Central memory CD8-positive, alpha-beta T cell (primary cell): ENCODE results near the gene KLHL18.
A peak's percentile ranks its signal among the peaks of the same experiment; 100 is the strongest.

ENCODE experiments used
- ATAC-seq: fragments of 150-1000 bp; cut with Tn5 transposase; replicated peaks from 2 replicates; pipeline ENCODE4 v1.10.0; 2022; ENCODE audit warnings: mild to moderate bottlenecking, moderate FRiP score, moderate number of reproducible peaks; ENCODE audit not compliant: poor library complexity, severe bottlenecking; ENCODE audit errors: extremely low read depth
- DNase-seq, 2 donors: peaks; one replicate each; pipeline ENCODE4 v3.0.0; 2021; ENCODE audit warnings: low spot score in 2 of 2
- H3K27ac Mint-ChIP-seq: one replicate; pipeline ENCODE4 v1.8.0; 2022; ENCODE audit warnings: low read depth, mild to moderate bottlenecking, moderate library complexity, mixed read lengths
- H3K27me3 Mint-ChIP-seq: one replicate; pipeline ENCODE4 v1.8.0; 2022; ENCODE audit warnings: mixed read lengths
- H3K36me3 Mint-ChIP-seq: one replicate; pipeline ENCODE4 v1.8.0; 2022; ENCODE audit warnings: mild to moderate bottlenecking, moderate library complexity, mixed read lengths; ENCODE audit not compliant: insufficient read depth
- H3K4me1 Mint-ChIP-seq: one replicate; pipeline ENCODE4 v1.8.0; 2022; ENCODE audit warnings: mixed read lengths
- H3K4me3 Mint-ChIP-seq: one replicate; pipeline ENCODE4 v1.8.0; 2022; ENCODE audit warnings: mild to moderate bottlenecking, moderate library complexity, mixed read lengths
- H3K9me3 Mint-ChIP-seq: one replicate; pipeline ENCODE4 v1.8.0; 2022; ENCODE audit warnings: mixed read lengths

KLHL18 gene

DNA sequence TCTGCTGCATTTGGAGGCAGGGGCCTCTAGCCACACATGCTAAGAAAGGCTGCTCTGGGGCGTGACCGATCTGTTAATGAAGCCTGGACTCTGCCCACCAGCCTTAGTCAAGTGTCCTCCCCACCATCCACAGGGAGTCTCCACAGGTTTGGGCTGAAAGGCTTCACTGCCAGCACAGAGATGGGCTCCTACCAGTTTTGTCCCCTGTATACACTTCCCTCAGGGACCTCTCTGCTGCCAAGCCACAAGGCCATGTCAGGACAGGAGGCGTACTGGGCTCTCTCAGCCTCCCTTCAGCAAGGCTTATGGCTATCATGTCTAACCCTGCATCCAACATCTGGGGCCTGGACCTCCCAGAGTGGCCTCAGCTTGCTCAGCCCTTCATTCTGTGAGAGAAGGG, 23.6 kb upstream of the KLHL18 start:
- H3K4me3 Mint-ChIP-seq: no peak overlapping the region
- no peaks in the 10 kb centered on the region for H3K9me3 Mint-ChIP-seq
- no peak for ATAC-seq
- no peaks in the 10 kb centered on the region for H3K36me3 Mint-ChIP-seq
- H3K27me3 Mint-ChIP-seq: no peaks in the 10 kb centered on the region
- no peak overlapping the region for H3K27ac Mint-ChIP-seq
- H3K4me1 Mint-ChIP-seq: no peaks in the 10 kb centered on the region
- DNase-seq: no peak

DNA sequence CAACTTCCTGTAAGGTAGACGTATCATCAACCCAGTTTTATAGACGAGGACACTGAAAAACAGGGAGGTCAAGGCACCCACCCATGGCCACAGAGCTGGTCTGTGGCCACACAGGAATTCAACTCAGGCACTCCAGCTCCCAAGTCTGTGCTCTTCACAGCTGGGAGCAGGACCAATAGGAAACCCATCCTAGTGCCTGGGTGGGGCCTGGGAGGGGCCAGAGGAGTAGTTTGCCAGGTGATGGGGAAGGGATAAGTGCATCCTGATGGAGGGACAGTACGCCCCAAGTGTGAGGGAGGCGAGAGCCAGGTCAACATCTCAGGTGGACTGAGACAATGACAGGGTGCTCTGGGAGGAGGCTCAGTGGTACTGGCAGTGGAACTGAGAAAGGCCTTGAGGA, 22.1 kb upstream of the KLHL18 start:
- H3K27me3 Mint-ChIP-seq: no peaks in the 10 kb centered on the region
- H3K27ac Mint-ChIP-seq: no peak overlapping the region
- no peak for ATAC-seq
- H3K4me3 Mint-ChIP-seq: no peak overlapping the region
- H3K9me3 Mint-ChIP-seq: no peaks in the 10 kb centered on the region
- no peak for DNase-seq
- no peaks in the 10 kb centered on the region for H3K36me3 Mint-ChIP-seq
- H3K4me1 Mint-ChIP-seq: no peaks in the 10 kb centered on the region

DNA sequence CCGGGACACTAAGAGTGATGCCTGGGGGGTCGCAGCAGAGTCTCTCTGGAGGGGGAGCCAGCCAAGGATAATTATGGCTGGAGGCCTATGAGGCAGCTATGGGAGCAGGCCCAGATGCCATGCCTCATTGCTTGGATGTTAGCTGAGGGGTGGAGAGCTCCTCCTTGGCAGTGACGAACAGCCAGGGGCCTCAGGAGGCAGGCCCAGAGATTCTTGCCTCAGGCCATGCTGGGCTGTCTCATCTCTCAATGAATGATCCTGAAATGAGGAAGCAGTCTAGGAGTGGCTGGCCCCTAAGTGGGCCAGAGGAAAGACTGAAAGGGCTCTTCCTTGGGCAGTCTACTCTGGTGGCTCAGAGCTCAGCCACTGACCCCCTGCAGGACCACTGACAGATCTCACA, 21.4 kb upstream of the KLHL18 start:
- Mint-ChIP-seq H3K4me1 (no peaks in the 10 kb centered on the region), H3K36me3 (no peaks in the 10 kb centered on the region), H3K27me3 (no peaks in the 10 kb centered on the region), H3K27ac (no peak overlapping the region), H3K9me3 (no peaks in the 10 kb centered on the region), H3K4me3 (no peak overlapping the region)
- DNase-seq: no peak
- no peak for ATAC-seq

DNA sequence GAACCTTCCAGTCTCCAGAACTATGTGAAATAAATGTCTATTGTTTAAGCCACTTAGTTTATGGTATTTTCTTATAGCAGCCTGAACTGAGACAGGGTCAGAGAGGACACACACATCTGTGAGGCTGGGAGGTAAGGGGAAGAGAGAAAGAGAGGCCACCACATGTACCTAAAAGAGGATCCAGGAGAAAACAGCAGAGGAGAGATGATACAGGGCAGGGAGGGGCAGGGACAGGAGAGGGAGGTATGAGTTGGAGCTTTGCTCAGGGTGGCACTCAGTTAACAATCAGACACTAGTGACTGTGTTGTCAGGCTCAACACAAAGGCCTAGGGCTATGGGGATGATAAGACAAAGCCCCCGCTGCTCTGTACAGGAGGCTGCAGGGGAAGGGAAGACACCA, 17.7 kb upstream of the KLHL18 start:
- ATAC-seq (no peak), DNase-seq (no peak)
- H3K4me1 Mint-ChIP-seq: no peaks in the 10 kb centered on the region
- no peaks in the 10 kb centered on the region for H3K27me3 Mint-ChIP-seq
- H3K27ac Mint-ChIP-seq: no peak overlapping the region
- H3K36me3 Mint-ChIP-seq: no peaks in the 10 kb centered on the region
- no peak overlapping the region for H3K4me3 Mint-ChIP-seq
- H3K9me3 Mint-ChIP-seq: no peaks in the 10 kb centered on the region

DNA sequence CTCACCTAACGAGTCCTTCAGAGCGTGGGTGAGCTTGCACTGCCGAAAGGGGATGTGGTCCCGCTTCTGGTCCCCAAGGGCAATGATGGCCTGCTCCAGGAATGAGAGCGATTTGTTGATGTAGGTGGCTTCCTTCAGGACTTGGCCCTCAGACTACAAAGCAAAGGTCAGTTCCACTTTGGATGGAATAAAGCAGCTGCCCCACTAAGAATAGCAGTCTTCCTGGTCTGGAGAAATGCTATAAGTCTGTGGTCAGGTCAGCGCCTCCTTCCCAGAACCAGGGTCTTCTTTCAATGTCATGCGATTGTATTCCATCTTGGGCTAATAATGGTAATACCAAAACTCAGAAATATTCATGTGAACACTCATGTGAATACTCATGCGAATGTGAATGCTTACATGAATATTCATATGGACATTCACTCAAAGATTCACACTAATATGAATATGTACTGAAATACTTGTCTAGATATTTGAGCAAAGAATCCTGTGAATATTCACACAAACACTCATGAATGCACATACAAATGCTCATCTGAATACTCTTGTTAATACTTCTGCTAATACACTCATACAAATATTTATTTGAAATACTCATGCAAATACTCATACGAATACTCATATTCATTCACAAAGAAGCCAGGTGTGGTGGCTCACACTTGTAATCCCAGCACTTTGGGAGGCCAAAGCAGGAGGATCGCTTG, 16.9 kb upstream of the KLHL18 start:
- DNase-seq: no peak
- Mint-ChIP-seq H3K27ac (no peak overlapping the region), H3K36me3 (no peaks in the 10 kb centered on the region), H3K4me1 (no peaks in the 10 kb centered on the region), H3K4me3 (no peak overlapping the region), H3K9me3 (no peaks in the 10 kb centered on the region), H3K27me3 (no peaks in the 10 kb centered on the region)
- ATAC-seq: no peak

DNA sequence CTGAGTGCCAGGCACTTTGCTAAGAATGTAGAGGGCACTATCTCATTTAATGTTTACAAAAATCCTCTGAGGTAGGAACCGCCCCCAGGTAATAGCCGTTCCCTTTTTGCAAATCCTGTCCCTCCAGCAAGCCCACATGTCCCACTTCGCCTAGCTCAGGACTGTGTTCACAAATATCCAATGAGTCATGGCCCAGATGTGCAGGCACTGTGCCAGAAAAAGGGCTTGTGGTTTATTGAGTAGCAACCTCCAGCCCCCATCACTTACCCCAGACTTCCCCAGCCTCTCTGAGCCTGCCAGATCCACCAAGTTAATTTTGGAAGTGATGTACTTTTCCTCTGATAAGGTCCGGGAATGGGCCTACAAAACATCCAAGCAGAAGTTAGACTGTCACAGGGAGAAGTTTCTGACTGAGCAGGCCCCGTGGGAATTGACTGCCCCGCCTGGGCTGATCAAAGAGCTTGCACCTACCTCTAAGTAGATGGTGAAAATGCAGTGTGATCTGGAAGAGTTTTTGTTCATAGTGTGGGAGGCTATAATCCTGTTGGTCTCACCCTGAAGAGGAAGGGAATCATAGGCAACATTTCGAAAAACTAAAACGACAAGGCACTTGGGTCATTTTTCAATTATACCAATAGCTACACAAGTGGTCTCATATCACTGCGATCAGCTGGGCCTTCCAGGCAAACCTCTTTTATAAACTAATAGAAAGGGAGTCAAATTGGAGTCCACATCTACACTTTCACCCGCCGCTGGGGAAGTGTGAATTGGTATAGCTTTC, 15.8 kb upstream of the KLHL18 start:
- no peaks in the 10 kb centered on the region for H3K36me3 Mint-ChIP-seq
- H3K27me3 Mint-ChIP-seq: no peaks in the 10 kb centered on the region
- H3K4me3 Mint-ChIP-seq: no peak overlapping the region
- ATAC-seq: no peak
- DNase-seq: no peak
- no peaks in the 10 kb centered on the region for H3K4me1 Mint-ChIP-seq
- peak overlapping the region; percentile 8 for H3K27ac Mint-ChIP-seq
- no peaks in the 10 kb centered on the region for H3K9me3 Mint-ChIP-seq

DNA sequence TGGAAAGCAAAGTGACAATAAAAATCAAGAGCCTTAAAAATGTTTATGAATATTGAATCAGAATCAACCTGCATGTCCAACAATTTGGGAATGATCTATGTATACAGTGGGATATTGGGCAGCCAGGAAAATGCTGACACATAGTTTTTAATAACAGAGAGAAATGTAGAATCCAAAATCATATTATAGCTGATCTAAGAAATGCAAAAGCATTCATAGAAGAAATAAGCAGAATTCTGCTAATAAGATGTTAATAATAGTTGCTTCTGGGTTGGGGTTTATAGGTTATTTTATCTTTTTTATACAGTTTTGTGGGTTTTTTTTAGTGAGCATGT, 15.3 kb upstream of the KLHL18 start:
- no peaks in the 10 kb centered on the region for H3K36me3 Mint-ChIP-seq
- DNase-seq (no peak), ATAC-seq (no peak)
- peak overlapping the region; percentile 8 for H3K27ac Mint-ChIP-seq
- H3K4me3 Mint-ChIP-seq: no peak overlapping the region
- no peaks in the 10 kb centered on the region for H3K9me3 Mint-ChIP-seq
- H3K4me1 Mint-ChIP-seq: no peaks in the 10 kb centered on the region
- no peaks in the 10 kb centered on the region for H3K27me3 Mint-ChIP-seq

DNA sequence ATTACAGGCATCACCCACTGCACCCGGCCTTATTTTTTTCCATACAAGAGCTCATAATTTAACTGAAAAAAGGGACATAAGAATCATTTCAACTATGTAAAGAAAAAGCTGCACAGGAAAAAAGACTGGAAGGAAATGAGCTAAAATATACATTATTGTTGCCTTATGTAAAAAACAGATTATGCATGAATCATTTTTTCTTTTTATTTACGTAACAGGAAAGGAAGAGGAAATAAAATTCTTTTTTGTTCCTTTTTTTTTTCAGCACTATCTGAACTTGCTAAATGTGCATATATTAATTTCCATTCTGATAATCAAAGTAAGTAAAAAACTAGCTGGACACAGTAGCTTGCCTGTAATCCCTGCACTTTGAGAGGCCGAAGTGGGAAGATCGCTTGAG, 12.2 kb upstream of the KLHL18 start:
- Mint-ChIP-seq H3K27me3 (no peaks in the 10 kb centered on the region), H3K9me3 (no peaks in the 10 kb centered on the region), H3K36me3 (peaks cover 2% of the 10 kb centered on the region), H3K4me1 (no peaks in the 10 kb centered on the region), H3K27ac (no peak overlapping the region), H3K4me3 (no peak overlapping the region)
- DNase-seq (no peak), ATAC-seq (no peak)

DNA sequence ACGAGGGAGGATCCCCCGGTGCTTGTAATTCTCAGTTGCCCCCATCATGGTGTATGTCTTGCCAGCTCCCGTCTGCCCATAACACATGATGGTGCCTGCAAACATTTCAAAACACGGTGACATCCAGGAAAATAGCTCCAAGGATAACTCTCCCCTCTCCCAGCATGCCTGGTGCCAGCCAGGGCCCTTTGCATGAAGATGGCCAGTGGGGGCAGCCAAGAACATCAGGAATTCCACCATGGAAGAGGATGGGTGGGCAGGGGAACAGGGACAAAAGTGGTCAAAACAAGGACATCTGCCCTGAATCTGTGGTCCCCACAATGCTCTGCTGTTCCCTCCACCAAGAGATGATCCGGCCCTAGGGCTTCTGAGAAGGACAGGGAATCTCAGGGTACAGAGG, 9.2 kb upstream of the KLHL18 start:
- ATAC-seq (no peak), DNase-seq (no peak)
- Mint-ChIP-seq H3K4me1 (no peaks in the 10 kb centered on the region), H3K4me3 (no peak overlapping the region), H3K27ac (no peak overlapping the region), H3K36me3 (peaks cover 2% of the 10 kb centered on the region), H3K9me3 (no peaks in the 10 kb centered on the region), H3K27me3 (no peaks in the 10 kb centered on the region)

DNA sequence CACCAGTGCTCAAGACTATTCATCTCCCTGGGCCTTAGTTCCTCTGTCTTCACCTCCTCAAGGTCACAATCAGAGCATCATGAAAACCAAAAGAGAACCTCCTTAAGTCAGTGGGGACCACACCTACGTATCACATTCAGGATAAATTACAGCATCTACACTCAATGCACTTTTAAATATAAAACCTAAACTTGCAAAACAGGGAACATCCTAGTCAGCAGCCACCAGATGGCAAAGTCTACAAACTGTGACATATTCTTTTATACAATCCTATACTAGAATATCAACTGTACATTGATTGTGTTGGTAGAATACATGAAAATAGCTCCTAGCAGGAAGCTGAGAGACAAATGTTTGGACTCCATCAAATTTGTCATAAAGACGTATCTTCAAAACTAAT, 8.1 kb upstream of the KLHL18 start:
- ATAC-seq: no peak
- H3K4me1 Mint-ChIP-seq: no peaks in the 10 kb centered on the region
- DNase-seq: no peak
- no peak overlapping the region for H3K27ac Mint-ChIP-seq
- H3K36me3 Mint-ChIP-seq: peaks cover 3% of the 10 kb centered on the region
- no peak overlapping the region for H3K4me3 Mint-ChIP-seq
- no peaks in the 10 kb centered on the region for H3K27me3 Mint-ChIP-seq
- no peaks in the 10 kb centered on the region for H3K9me3 Mint-ChIP-seq

DNA sequence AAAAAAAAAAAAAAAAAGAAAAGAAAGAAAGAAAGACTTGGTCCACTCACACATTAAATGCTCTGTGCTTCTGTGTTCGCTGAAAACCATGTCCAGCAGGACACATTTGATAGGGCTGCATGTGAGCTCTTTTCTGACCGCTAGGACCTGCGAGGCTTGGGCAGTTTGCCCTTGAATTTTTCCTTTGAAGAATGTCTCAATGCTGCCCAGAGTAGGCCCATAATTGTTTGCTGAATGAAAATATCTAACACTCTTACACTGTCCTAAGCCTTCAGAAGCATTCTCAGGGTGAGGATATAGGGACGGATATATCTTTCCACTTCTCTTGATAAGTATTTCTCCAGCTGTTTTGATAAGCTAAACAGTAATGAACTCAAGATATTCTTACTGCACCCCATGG, 6.2 kb upstream of the KLHL18 start:
- Mint-ChIP-seq H3K36me3 (peaks cover 7% of the 10 kb centered on the region), H3K27me3 (no peaks in the 10 kb centered on the region), H3K4me3 (no peak overlapping the region), H3K9me3 (no peaks in the 10 kb centered on the region), H3K27ac (no peak overlapping the region), H3K4me1 (peaks cover 3% of the 10 kb centered on the region)
- DNase-seq (no peak), ATAC-seq (no peak)

DNA sequence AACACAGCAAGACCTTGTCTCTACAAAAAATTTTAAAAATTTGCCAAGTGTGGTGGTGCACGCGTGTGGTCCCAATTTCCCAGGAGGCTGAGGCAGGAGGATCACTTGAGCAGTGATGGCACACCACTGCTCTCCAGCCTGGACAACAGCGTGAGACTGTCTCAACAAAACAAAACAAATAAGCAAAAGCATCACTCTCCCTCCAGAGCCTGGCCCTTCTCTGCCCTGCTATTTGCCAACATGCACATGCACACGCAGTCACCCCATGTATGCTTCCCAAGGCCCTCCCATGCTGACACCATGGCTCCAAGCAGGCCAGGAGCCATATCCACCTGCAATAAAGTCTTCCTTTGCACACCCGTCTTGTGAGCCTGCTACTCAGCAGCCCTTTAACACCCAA, 2.2 kb upstream of the KLHL18 start:
- no peak for DNase-seq
- no peaks in the 10 kb centered on the region for H3K27me3 Mint-ChIP-seq
- H3K36me3 Mint-ChIP-seq: peaks cover 30% of the 10 kb centered on the region
- H3K27ac Mint-ChIP-seq: peak overlapping the region; percentile 9
- H3K9me3 Mint-ChIP-seq: no peaks in the 10 kb centered on the region
- H3K4me3 Mint-ChIP-seq: no peak overlapping the region
- ATAC-seq: no peak
- H3K4me1 Mint-ChIP-seq: peaks cover 35% of the 10 kb centered on the region

DNA sequence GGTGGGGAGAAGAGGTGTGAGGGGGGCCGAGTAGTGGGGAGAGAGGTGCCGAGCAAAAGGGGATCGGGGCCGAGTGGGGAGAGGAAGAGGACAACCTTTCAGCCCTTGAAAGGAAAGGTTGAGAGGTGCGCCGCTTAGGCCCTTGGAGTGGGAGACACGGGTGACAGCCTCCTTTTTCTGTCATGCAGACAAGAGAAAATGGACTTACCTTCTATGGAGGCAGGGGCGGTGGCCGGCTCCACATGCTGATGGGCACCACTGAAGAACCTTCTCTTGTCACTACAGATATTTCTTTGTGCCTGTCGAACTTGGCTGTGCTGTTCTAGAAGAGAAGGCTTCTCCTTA, 421 bp downstream of the KLHL18 start:
- Mint-ChIP-seq H3K4me1 (peaks cover 45% of the 10 kb centered on the region), H3K36me3 (peaks cover 39% of the 10 kb centered on the region), H3K4me3 (peak overlapping the region; percentile 97), H3K27ac (peak overlapping the region; percentile 99), H3K27me3 (no peaks in the 10 kb centered on the region), H3K9me3 (no peaks in the 10 kb centered on the region)
- peak; percentile 15 for ATAC-seq
- no peak for DNase-seq
